Natural killer cell (primary cell): ENCODE measurements around the gene SPECC1. TPM values are rescaled to one million over a fixed set of nuclear protein-coding genes. Genes with fewer than 3 reads are reported as not detected.
"Not testable (repeated sequence)": the region's sequence is repeated elsewhere in the genome, so short reads cannot be mapped to it uniquely, and the experiment has no call there.

Experiments
- ATAC-seq, 3 donors: fragments of 150-1000 bp in 2 of 3; fragments of 200-7000 bp in 1 of 3; cut with Tn5 transposase; 1 replicate in 1 of 3; 2 replicates in 2 of 3; pipeline ENCODE4 v1.10.0; 2021; ENCODE audit warnings: mild to moderate bottlenecking in 2 of 3, moderate library complexity in 2 of 3
- DNase-seq, 2 donors: peaks; one replicate each; pipeline versions ENCODE4 v3.0.0 to v3.0.0-alpha.2; 2013 to 2021; ENCODE audit warnings: mixed read lengths in 1 of 2
- H3K27ac ChIP-seq: one replicate; pipeline ENCODE4 v1.5.1; 2013; ENCODE audit warnings: mild to moderate bottlenecking, low read length
- H3K27me3 ChIP-seq: one replicate; pipeline ENCODE4 v1.6.1; 2013; ENCODE audit warnings: low read length; ENCODE audit not compliant: control insufficient read depth, insufficient read depth
- H3K36me3 ChIP-seq: one replicate; pipeline ENCODE4 v1.6.1; 2013; ENCODE audit warnings: low read length; ENCODE audit not compliant: control insufficient read depth, insufficient read depth
- H3K4me1 ChIP-seq: one replicate; pipeline ENCODE4 v1.6.1; 2013; ENCODE audit warnings: low read length; ENCODE audit not compliant: control insufficient read depth, insufficient read depth
- H3K4me3 ChIP-seq: one replicate; pipeline ENCODE4 v1.5.1; 2013; ENCODE audit warnings: low read length
- H3K9me3 ChIP-seq: one replicate; pipeline ENCODE4 v1.6.1; 2013; ENCODE audit warnings: low read length; ENCODE audit not compliant: control insufficient read depth, insufficient read depth
- H3K27ac Mint-ChIP-seq, 2 donors: one replicate each; pipeline ENCODE4 v1.8.0; 2022; ENCODE audit warnings: mild to moderate bottlenecking in 2 of 2, mixed read lengths in 2 of 2, moderate library complexity in 1 of 2
- H3K27me3 Mint-ChIP-seq, 2 donors: one replicate each; pipeline ENCODE4 v1.8.0; 2022; ENCODE audit warnings: low read depth in 2 of 2, mixed read lengths in 2 of 2
- H3K36me3 Mint-ChIP-seq: one replicate; pipeline ENCODE4 v1.8.0; 2022; ENCODE audit warnings: mixed read lengths
- H3K4me1 Mint-ChIP-seq, 2 donors: one replicate each; pipeline ENCODE4 v1.8.0; 2022; ENCODE audit warnings: mixed read lengths in 2 of 2
- H3K4me3 Mint-ChIP-seq: one replicate; pipeline ENCODE4 v1.8.0; 2022; ENCODE audit warnings: mild to moderate bottlenecking, moderate library complexity, mixed read lengths
- H3K9me3 Mint-ChIP-seq, 2 donors: one replicate each; pipeline ENCODE4 v1.8.0; 2022; ENCODE audit warnings: mixed read lengths in 2 of 2
- CTCF ChIP-seq: fragments of 200-600 bp; IDR thresholded peaks from one replicate; pipeline ENCODE4 v1.8.0; 2022; ENCODE audit warnings: antibody characterized with exemption
- WGBS: methylation state at CpG from one replicate; pipeline ENCODE4 v1.1.7; 2013; ENCODE audit warnings: missing lambda C conversion rate; ENCODE audit not compliant: insufficient coverage; 5-methylcytosine and 5-hydroxymethylcytosine counted together
- intact Hi-C: fragments of 100-400 bp; cut with micrococcal nuclease; formaldehyde crosslinking; loops from one replicate; pipeline ENCODE4 v1.14.2; 2022
- total RNA-seq, 4 donors: library from RNA; stranded (reverse); fragments of 120-200 nt in 1 of 4; gene quantifications; one replicate each; pipeline versions ENCODE4 v1.2.3 to v1.2.4, GENCODE V29; 2013 to 2022

The SPECC1 gene
- 10 to 100 TPM; 29.3 to 45.1 (median 37.2) TPM for total RNA-seq
- total RNA-seq (2013), result 74.2 TPM

- intact Hi-C loops, result no loop called here
- peaks cover 10% of the 10 kb centered on the region for H3K4me1 ChIP-seq
- no peaks in the 10 kb centered on the region for H3K9me3 ChIP-seq
- Mint-ChIP-seq H3K27me3 (peaks cover 47 to 70% of the 10 kb centered on the region in 2 donors), H3K4me3 (peak within 1 kb of the TSS; percentile 89), H3K9me3 (no peaks in the 10 kb centered on the region), H3K4me1 (peaks cover 16 to 17% of the 10 kb centered on the region in 2 donors), H3K36me3 (no peaks in the 10 kb centered on the region), H3K27ac (peak within 1 kb of the TSS in 1 of 2 donors; percentile 67)
- peaks cover 12% of the 10 kb centered on the region for H3K27me3 ChIP-seq
- peak within 1 kb of the TSS; percentile 59 for H3K4me3 ChIP-seq
- ATAC-seq (peak; percentile 97 to 99 (median 99)), DNase-seq (peak; percentile 88 to 90)
- peak; percentile 99 for TF ChIP-seq CTCF
- no peak within 1 kb of the TSS for H3K27ac ChIP-seq
- under 1% methylated on average over 96 of the region's 96 CpGs for WGBS
- no peaks in the 10 kb centered on the region for H3K36me3 ChIP-seq
Measured at GRCh38 chr17:20009302-20010098, at the start of gene SPECC1. TSS of gene SPECC1 (plus strand) at chr17:20009359. CDS start at chr17:20096652, 87,293 bp downstream.

- H3K27me3 ChIP-seq, H3K4me1 ChIP-seq, ATAC-seq, H3K9me3 ChIP-seq, intact Hi-C loops, H3K27ac Mint-ChIP-seq, H3K36me3 Mint-ChIP-seq, DNase-seq, H3K4me3 Mint-ChIP-seq, H3K9me3 Mint-ChIP-seq, H3K4me3 ChIP-seq, H3K27me3 Mint-ChIP-seq, H3K27ac ChIP-seq: not testable (repeated sequence)
- H3K4me1 Mint-ChIP-seq, result peaks cover 20 to 21% of the 10 kb centered on the region in 2 donors
- WGBS, result 36% methylated on average over 1 of the region's 2 CpGs
- peaks cover 67% of the 10 kb centered on the region for H3K36me3 ChIP-seq
Measured at GRCh38 chr17:19962954-19963353, 46.2 kb upstream of the SPECC1 start.

- peak overlapping the region in 1 of 2 donors; percentile 72 for H3K27ac Mint-ChIP-seq
- no peaks in the 10 kb centered on the region for H3K36me3 Mint-ChIP-seq
- H3K36me3 ChIP-seq, result peaks cover 17% of the 10 kb centered on the region
- H3K27me3 ChIP-seq, result no peaks in the 10 kb centered on the region
- no peak for TF ChIP-seq CTCF
- no peaks in the 10 kb centered on the region for H3K9me3 Mint-ChIP-seq
- ATAC-seq (no peak), DNase-seq (no peak)
- intact Hi-C loops, result no loop called here
- WGBS, result 100% methylated on average over 1 of the region's 2 CpGs
- peaks cover 12% of the 10 kb centered on the region for H3K4me1 ChIP-seq
- H3K9me3 ChIP-seq, result no peaks in the 10 kb centered on the region
- H3K27me3 Mint-ChIP-seq, result no peaks in the 10 kb centered on the region
- H3K4me3 Mint-ChIP-seq, result no peak overlapping the region
- H3K4me3 ChIP-seq, result no peak overlapping the region
- no peak overlapping the region for H3K27ac ChIP-seq
- peaks cover 30 to 45% of the 10 kb centered on the region in 2 donors for H3K4me1 Mint-ChIP-seq
Measured at GRCh38 chr17:19973156-19973555, 36.0 kb upstream of the SPECC1 start.

GRCh38 chr17:19975601-19976000 is 33.6 kb upstream of the SPECC1 start:
- peak overlapping the region; percentile 67 to 95 for H3K27ac Mint-ChIP-seq
- WGBS, result 90% methylated on average over 2 of the region's 3 CpGs
- intact Hi-C loops, result loop anchor here (5.0 kb wide), 1 partner anchor 142 kb away; no protein-coding TSS in a partner anchor
- H3K4me3 Mint-ChIP-seq, result peak overlapping the region; percentile 30
- no peak for TF ChIP-seq CTCF
- H3K9me3 Mint-ChIP-seq, result peaks cover 0 to 2% of the 10 kb centered on the region in 2 donors
- H3K27me3 ChIP-seq, result no peaks in the 10 kb centered on the region
- ATAC-seq, result no peak
- no peak overlapping the region for H3K27ac ChIP-seq
- no peaks in the 10 kb centered on the region for H3K36me3 Mint-ChIP-seq
- no peak overlapping the region for H3K4me3 ChIP-seq
- H3K27me3 Mint-ChIP-seq, result no peaks in the 10 kb centered on the region
- no peak for DNase-seq
- H3K4me1 ChIP-seq, result peaks cover 20% of the 10 kb centered on the region
- no peaks in the 10 kb centered on the region for H3K9me3 ChIP-seq
- H3K4me1 Mint-ChIP-seq, result peaks cover 33 to 44% of the 10 kb centered on the region in 2 donors
- H3K36me3 ChIP-seq, result peaks cover 5% of the 10 kb centered on the region
